ENCODE results near the gene SLFN11.
"Not testable (repeated sequence)": the region's sequence is repeated elsewhere in the genome, so short reads cannot be mapped to it uniquely, and the experiment has no call there.

The SLFN11 gene, protein sequence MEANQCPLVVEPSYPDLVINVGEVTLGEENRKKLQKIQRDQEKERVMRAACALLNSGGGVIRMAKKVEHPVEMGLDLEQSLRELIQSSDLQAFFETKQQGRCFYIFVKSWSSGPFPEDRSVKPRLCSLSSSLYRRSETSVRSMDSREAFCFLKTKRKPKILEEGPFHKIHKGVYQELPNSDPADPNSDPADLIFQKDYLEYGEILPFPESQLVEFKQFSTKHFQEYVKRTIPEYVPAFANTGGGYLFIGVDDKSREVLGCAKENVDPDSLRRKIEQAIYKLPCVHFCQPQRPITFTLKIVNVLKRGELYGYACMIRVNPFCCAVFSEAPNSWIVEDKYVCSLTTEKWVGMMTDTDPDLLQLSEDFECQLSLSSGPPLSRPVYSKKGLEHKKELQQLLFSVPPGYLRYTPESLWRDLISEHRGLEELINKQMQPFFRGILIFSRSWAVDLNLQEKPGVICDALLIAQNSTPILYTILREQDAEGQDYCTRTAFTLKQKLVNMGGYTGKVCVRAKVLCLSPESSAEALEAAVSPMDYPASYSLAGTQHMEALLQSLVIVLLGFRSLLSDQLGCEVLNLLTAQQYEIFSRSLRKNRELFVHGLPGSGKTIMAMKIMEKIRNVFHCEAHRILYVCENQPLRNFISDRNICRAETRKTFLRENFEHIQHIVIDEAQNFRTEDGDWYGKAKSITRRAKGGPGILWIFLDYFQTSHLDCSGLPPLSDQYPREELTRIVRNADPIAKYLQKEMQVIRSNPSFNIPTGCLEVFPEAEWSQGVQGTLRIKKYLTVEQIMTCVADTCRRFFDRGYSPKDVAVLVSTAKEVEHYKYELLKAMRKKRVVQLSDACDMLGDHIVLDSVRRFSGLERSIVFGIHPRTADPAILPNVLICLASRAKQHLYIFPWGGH

GRCh38 chr17:35373534-35373983 is at the start of gene SLFN11:
TSS of gene SLFN11 (minus strand) at chr17:35373621. CDS start at chr17:35363807, 9,814 bp downstream.
- DNase-seq (ENCODE audit: low spot score) = peak; percentile 74

GRCh38 chr17:35421069-35421468 is 47.6 kb upstream of the SLFN11 start:
- DNase-seq (ENCODE audit: low spot score) = not testable (repeated sequence)

- no peak for DNase-seq (ENCODE audit: low spot score)
Observed at GRCh38 chr17:35416659-35417058, 43.2 kb upstream of the SLFN11 start.

GRCh38 chr17:35414707-35415106 is 41.3 kb upstream of the SLFN11 start:
- not testable (repeated sequence) for DNase-seq (ENCODE audit: low spot score)

GRCh38 chr17:35414247-35414646 is 40.8 kb upstream of the SLFN11 start:
- no peak for DNase-seq (ENCODE audit: low spot score)

- no peak for DNase-seq (ENCODE audit: low spot score)
Observed at GRCh38 chr17:35407531-35407930, 34.1 kb upstream of the SLFN11 start.

GRCh38 chr17:35406568-35406967 is 33.1 kb upstream of the SLFN11 start:
- DNase-seq (ENCODE audit: low spot score) = no peak

- no peak for DNase-seq (ENCODE audit: low spot score)
Observed at GRCh38 chr17:35404360-35404759, 30.9 kb upstream of the SLFN11 start.

GRCh38 chr17:35393783-35394182 is 20.4 kb upstream of the SLFN11 start:
- not testable (repeated sequence) for DNase-seq (ENCODE audit: low spot score)

DNA sequence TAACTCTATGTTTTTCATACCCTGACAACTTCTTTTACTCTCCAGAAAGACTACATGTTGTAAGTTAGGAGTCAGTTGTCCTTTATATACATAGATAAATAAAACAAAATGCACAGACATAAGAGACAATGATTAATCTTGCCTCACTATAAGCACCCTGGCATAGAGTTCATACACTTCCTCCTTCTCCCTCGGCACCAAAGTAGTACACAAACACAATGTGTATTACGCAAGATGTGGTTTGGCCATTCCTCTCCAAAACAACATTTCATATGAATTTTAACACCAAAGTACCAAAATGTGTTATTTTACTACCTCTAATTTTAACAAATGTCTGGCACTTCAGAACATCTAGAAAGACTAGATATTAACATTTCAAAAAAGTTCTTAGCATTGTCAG is 17.2 kb upstream of the SLFN11 start:
- DNase-seq (ENCODE audit: low spot score) = no peak

- no peak for DNase-seq (ENCODE audit: low spot score)
Observed at GRCh38 chr17:35390156-35390555, 16.7 kb upstream of the SLFN11 start.

- DNase-seq (ENCODE audit: low spot score) = no peak
Observed at GRCh38 chr17:35387496-35387895, 14.1 kb upstream of the SLFN11 start.

- DNase-seq (ENCODE audit: low spot score) = no peak
Observed at GRCh38 chr17:35377706-35378105, 4.3 kb upstream of the SLFN11 start.

DNA sequence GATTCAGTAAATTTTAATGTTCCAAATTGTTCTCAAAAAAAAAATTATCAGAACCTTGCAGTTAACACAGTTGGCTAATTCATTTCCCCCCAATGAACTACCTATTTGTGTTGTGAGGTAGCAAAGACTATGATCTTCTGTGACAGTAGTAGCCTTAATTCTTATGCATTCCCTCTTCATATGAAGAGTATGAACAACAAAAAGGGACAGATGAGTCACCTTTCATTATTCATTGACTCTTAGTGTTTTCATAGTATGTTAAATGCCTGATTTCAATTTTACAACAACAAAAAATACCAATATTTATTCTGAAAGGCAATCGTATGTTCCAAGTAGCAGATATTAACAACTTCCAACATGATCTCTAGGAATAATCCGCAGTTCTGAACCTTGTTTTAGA is 3.6 kb upstream of the SLFN11 start:
- no peak for DNase-seq (ENCODE audit: low spot score)

DNA sequence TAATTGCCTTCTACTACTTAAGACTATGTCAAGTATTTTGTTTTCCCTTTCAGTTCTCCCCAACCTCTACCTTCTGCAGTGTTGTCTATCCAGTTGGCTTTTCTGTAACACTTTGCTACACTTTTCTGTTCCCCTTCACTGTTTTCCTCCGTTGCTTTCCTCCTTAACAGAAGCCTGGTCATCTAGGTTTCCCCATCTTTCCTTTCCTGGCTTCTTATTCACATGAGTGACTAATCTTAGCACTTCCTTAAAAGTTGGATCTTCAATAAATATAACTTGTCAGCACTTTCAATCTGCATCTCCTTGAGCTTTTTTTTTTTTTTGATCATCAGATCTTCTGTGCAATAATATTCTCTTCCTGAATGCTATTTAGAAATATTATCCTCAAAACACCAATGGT is 2.8 kb upstream of the SLFN11 start:
- no peak for DNase-seq (ENCODE audit: low spot score)

- no peak for DNase-seq (ENCODE audit: low spot score)
Observed at GRCh38 chr17:35374766-35375344, 1.4 kb upstream of the SLFN11 start.

DNA sequence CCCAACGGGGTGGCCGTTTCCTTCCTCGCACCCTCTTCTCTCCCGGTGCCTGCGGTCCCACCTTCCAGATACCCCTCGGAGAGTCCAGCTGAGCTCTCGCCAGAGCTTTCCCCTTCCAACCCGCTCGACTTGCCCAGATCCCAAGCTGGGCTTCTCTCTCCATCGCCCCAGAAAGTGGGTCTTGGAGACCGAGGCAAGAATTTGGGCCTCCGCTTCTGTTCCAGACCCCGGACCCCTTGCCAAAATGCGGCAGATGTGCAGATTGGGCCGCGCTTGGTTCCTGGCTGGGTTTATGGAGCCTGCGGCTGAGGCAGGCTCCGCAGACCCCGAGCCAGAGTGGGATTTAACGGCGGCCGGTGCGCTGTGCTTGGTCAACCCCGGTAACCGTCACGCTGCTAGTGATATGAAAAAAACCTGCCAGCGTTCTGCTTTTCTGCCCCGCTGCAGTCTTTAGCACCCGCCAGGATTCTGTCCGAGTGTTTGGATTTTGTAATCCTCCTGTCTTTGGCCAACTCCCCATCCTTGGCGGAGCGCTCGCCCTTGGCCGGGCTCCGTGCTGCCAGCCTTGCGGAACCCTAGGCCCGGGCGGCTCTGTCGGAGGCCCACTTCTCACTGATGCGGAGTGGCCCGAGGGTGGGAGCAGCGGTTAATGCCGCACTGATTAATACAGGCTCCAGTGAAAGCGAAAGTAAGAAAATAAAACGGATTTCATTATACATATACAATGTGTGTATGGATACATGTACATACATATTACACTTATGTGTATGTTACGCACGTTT is 754 bp upstream of the SLFN11 start:
- DNase-seq (ENCODE audit: low spot score) = peak; percentile 19

- DNase-seq (ENCODE audit: low spot score) = peak; percentile 15
Observed at GRCh38 chr17:35372846-35373533, 431 bp downstream of the SLFN11 start.

DNA sequence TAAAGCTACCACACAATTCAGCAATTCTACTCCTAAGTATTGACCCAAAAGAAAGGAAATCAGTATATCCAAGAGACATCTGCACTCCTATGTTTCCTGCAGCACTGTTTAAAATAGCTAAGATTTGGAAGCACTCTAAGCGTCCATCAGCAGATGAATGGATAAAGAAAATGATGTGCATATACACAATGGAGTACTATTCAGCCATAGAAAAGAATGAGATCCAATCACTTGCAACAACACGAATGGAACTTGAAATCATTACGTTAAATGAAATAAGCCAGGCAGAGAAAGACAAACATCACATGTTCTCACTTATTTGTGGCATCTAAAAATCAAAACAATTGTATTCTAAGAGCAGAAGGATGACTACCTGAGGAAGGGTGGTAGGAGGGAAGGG is 1.5 kb downstream of the SLFN11 start:
- DNase-seq (ENCODE audit: low spot score) = no peak

- DNase-seq (ENCODE audit: low spot score) = no peak
Observed at GRCh38 chr17:35368081-35368830, 5.2 kb downstream of the SLFN11 start.
